DMS114 treated with DMSO at 0.1 percent for 48 hours (cell line): ENCODE results near the gene DENND5B.
"Not testable (repeated sequence)": the region's sequence is repeated elsewhere in the genome, so short reads cannot be mapped to it uniquely, and the experiment has no call there.

ENCODE experiments used
- DNase-seq: peaks from one replicate; lab custom pipeline; 2025; ENCODE audit not compliant: unreplicated experiment; lab: John Stamatoyannopoulos, UW

The DENND5B gene

GRCh38 chr12:31476437-31476836 lies 114.5 kb downstream of the DENND5B start:
- no peak for DNase-seq

DNA sequence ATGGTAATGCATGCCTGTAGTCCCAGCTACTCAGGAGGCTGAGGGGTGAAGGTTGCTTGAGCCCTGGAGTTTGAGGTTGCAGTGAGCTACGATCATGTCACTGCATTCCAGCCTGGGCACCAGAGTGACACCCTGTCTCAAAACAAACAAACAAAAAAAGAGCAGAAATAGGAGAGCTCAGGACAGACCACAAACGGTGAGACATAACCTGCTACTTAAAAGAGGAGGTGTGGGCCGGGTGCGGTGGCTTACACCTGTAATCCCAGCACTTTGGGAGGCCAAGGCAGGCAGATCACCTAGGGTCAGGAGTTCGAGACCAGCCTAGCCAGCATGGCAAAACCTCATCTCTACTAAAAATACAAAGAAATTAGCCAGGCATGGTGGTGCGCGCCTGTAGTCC lies 115.3 kb downstream of the DENND5B start:
- DNase-seq: not testable (repeated sequence)

DNA sequence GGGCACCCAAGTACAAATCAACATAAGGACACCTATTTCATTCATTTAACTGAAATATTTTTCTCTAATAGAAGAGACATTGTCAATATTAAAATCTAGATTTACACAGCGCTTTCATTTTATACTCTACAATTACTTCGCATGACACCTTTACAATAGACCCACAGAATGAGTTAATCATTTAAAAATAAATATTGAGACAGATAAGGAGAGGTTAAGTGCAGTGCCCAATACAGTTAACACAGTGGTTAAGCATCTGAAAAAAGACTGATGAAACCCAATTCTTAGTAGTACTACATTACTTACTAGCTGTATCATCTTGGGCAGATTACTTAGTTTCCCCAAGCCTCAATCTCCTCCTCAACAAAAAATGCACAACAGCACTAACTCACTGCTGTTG lies 116.2 kb downstream of the DENND5B start:
- DNase-seq: no peak

DNA sequence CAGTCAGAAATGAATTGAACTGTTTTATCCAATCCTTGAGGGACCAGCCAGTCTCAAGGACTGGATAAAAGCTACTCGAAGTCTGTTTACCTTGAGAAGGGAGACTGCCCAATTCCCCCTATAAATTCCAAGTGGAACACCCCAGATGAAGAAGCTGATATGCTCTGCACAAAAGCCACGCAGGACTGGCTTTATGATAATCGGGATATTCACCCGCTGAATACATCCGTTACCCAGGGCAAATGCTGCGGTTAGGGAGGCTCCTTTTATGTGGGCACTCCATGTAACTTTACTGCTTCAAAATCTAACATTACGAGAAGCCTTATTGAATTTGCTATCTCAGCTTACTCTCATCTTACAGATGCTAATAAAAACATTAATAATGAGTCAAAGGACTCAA lies 119.1 kb downstream of the DENND5B start:
- no peak for DNase-seq

DNA sequence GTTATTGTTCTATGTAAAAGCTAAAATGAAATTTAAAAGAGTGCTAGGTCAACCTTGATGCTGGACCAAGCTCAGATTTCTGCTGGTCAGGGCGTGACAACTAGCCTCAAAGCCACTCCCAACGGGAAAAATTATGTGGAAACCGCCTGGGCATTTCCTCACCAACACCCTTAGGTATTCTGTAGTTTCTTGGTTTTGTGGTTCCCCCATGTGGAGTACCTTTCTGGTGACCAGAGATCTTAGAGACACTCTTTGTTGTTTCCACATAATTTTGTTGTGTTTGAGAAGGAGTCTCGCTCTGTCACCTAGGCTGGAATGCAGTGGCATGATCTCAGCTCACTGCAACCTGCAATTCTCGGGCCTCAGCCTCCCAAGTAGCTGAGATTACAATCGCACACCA lies 119.9 kb downstream of the DENND5B start:
- no peak for DNase-seq

DNA sequence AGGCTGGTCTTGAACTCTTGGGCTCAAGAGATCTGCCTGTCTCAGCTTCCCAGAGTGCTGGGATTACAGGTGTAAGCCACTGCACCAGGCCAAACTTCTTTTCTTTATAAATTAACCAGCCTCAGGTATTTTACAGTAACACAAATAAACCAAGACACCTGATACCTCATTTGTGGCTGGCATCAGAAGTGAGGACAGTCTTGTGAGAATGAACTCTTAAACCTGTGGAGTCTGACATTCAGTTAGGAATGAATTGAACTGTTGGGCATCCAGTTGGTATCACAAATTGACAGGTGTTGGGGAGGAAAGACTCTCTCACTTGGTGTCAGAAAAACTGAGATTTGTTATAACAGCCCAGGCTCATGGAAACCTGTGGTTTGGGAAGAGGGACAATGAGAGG lies 120.5 kb downstream of the DENND5B start:
- DNase-seq: no peak

- DNase-seq: no peak
These were observed 124.2 kb downstream of the DENND5B start for GRCh38 chr12:31466768-31467167.

GRCh38 chr12:31465002-31465401 lies 125.9 kb downstream of the DENND5B start:
- DNase-seq: no peak

- DNase-seq: no peak
These were observed 130.9 kb downstream of the DENND5B start for GRCh38 chr12:31460024-31460423.

GRCh38 chr12:31456562-31456961 lies 134.4 kb downstream of the DENND5B start:
- no peak for DNase-seq

- no peak for DNase-seq
These were observed 146.2 kb downstream of the DENND5B start for GRCh38 chr12:31444736-31445135.

- no peak for DNase-seq
These were observed 150.3 kb downstream of the DENND5B start for GRCh38 chr12:31440586-31440985.

DNA sequence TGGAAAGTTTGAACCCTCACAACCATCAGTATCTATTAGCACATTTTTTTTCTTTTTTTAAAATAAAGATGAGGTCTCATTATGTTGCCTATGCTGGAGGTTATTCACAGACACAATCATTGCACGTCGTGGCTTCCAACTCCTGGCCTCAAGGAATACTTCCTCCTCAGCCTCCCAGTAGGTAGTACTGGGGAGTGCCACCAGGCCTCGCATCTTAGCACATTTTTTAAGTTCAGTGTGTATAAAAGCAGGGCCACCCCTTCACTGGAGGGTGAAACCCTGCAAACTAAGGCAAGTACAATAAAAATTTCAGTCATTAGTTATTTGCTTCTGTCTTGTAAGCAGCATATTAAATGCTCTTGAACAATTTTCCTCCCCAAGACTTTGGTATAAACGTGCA lies 150.8 kb downstream of the DENND5B start:
- no peak for DNase-seq

GRCh38 chr12:31431721-31432240 lies 159.2 kb downstream of the DENND5B start:
- no peak for DNase-seq

DNA sequence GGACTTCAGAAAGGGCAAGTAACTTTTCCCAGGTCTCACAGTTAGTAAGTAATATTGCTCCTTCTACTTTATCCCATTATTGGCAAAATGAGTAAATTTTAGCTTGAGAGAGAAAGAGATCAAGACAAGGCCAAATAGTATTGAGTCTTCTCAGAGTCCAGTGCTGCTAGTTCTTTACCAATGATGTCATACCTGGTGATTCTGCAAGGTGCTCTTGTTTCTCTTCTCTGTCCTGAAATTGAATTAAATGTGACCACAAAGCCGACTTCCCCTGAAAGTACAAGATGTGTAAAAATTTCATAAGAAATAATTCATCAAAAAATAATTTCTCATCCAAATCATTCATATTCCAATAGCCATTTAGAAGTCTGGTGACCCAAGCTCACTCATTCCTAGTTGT lies 167.5 kb downstream of the DENND5B start:
- DNase-seq: no peak

DNA sequence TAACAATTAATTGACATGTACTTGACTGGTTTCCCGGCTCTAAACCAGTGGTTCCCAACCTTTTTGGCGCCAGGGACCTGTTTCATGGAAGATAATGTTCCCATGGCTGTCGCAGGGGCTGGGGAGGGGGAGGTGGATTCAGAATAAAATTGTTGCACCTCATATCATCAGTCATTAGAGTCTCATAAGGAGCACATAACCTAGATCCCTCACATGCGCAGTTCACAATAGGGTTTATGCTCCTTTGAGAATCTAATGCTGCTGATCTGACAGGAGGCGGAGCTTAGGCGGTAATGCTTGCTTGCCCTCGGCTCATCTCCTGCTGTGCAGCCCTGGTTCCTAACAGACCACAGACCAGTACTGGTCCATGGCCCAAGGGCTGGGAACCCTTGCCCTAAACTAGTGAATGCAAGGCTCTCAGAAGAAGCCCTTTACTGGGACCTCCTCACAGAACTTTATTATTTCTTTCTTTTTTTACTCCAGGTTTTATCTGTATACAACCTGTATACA lies 178.6 kb downstream of the DENND5B start:
- no peak for DNase-seq

GRCh38 chr12:31408763-31409162 lies 182.2 kb downstream of the DENND5B start:
- DNase-seq: no peak

DNA sequence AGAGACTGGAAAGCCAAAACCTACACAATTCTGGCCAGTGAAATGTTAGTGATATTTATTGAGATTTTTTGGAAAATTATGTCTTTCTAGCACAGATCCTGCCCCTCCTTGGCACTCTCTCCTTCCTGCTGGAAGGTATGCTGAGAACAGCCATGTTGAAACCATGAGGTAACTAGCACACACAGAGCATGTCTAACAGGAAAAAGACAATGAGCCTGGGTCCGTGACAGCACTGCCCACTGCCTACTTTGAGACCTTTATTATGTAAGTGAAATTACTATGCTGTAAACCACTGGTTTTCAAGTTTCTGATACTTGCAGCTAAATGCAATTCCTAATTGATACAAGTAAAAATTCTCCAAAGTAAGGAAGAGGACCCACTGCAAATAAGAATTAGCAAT lies 183.4 kb downstream of the DENND5B start:
- no peak for DNase-seq

DNA sequence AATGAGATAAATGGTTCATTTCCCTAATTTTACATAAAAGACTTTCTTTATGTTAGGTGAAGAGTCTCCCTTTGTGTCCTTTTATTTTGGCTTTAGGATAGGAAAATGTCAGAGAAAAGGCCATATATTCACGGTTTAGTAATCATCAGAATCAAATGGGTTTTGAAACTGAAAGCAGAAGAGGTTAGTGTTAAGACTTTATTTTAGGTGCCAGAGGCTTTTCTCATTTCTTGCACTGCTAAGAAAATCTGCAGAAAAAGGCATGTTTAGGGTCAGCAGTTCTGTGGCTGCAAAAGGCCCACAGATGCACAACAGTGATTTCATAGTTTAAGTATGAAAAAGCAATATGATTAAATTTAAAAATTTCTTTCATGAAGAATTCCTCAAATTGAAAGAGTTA lies 184.6 kb downstream of the DENND5B start:
- DNase-seq: no peak

- DNase-seq: no peak
These were observed 185.9 kb downstream of the DENND5B start for GRCh38 chr12:31405021-31405420.

DNA sequence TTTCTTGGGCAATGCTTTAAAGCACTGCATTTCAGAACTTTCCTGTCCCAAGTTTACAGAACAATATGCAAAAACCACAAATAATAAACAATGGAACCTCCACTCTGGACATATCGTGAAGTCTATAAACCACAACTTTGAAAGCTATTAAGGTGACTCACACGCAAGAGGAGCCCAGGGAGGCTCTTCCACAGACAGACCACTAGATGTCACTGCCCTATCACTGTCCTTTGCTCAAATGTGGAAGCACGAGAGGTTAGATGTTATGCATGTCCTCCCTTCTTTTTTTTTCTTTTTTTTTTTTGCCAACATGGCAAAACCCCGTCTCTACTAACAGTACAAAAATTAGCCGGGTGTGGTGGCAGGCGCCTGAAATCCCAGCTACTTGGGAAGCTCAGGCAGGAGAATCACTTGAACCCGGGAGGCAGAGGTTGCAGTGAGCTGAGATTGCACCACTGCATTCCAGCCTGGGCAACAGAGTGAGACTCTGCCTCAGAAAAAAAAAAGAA lies 187.8 kb downstream of the DENND5B start:
- DNase-seq: peak; percentile 80

GRCh38 chr12:31393004-31393550 lies 197.9 kb downstream of the DENND5B start:
- no peak for DNase-seq

DNA sequence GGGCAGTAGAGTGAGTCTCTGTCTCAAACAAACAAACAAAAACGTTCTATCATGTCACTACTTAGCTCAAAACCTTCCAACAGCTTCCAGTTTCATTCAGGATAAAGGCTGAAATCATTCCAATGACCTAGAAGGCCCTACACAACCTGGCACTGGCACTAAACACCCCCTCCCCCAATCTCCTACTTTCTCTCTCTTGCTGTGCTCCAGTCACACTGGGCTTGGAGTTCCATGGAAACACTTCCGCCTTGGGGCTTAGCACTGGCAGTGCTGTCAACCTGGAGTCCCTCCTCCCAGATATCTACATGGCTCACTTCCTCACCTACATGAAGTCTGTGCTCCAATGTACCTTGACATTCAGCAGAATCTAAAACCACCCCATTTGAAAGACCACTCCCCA lies 199.9 kb downstream of the DENND5B start:
- DNase-seq: no peak
